Right atrium auricular region (tissue), 2 donors: ENCODE measurements around the gene PREPL. TPM values are rescaled to one million over a fixed set of nuclear protein-coding genes. Genes with fewer than 3 reads are reported as not detected.

Experiments used
- DNase-seq: peaks from one replicate; pipeline ENCODE4 v3.0.0-alpha.2; 2019; ENCODE audit warnings: low spot score
- H3K27ac ChIP-seq, 2 donors: fragments of 200-600 bp; sonication (generic); 1 replicate in 1 of 2; 2 replicates in 1 of 2; pipeline ENCODE4 v1.5.1; 2016 to 2019
- H3K27me3 ChIP-seq, 2 donors: fragments of 200-600 bp; sonication (generic); one replicate each; pipeline versions ENCODE4 v1.5.1 to v1.6.0; 2017 to 2019
- H3K36me3 ChIP-seq: fragments of 200-600 bp; sonication (generic); one replicate; pipeline ENCODE4 v1.5.1; 2016
- H3K4me1 ChIP-seq, 2 donors: fragments of 200-600 bp; sonication (generic); one replicate each; pipeline versions ENCODE4 v1.5.1 to v1.6.0; 2017 to 2019
- H3K4me3 ChIP-seq, 2 donors: fragments of 200-600 bp; sonication (generic); 1 replicate in 1 of 2; 2 replicates in 1 of 2; pipeline ENCODE4 v1.5.1; 2017 to 2019; ENCODE audit warnings: mild to moderate bottlenecking in 1 of 2, moderate library complexity in 1 of 2
- H3K9me3 ChIP-seq, 2 donors: fragments of 200-600 bp; sonication (generic); one replicate each; pipeline ENCODE4 v1.5.1; 2019
- CTCF ChIP-seq, 2 donors: fragments of 200-600 bp; sonication (generic); IDR thresholded peaks; one replicate each; pipeline ENCODE4 v1.5.1; 2019; ENCODE audit warnings: antibody characterized with exemption in 2 of 2
- total RNA-seq, 2 donors: library from RNA; depleted of rRNA; stranded (reverse); fragments of >200 nt; gene quantifications; one replicate each; pipeline ENCODE4 v1.1.0, GENCODE V29; 2016

PREPL gene
- total RNA-seq, 2 donors from 2014 or later = 71.5 to 98.5 TPM

- no peak for DNase-seq
- Histone ChIP-seq H3K27ac (no peak overlapping the region), H3K9me3 (no peaks in the 10 kb centered on the region), H3K4me3 (no peak overlapping the region), H3K4me1 (peaks cover 0 to 5% of the 10 kb centered on the region in 2 donors), H3K36me3 (no peaks in the 10 kb centered on the region), H3K27me3 (no peaks in the 10 kb centered on the region)
- no peak for TF ChIP-seq CTCF (IDR thresholded peaks at IDR 0.05)
These were observed 65.5 kb downstream of the PREPL start for GRCh38 chr2:44295633-44296359.

GRCh38 chr2:44295113-44295512 is 66.2 kb downstream of the PREPL start:
- Histone ChIP-seq H3K4me1 (peaks cover 0 to 5% of the 10 kb centered on the region in 2 donors), H3K27ac (no peak overlapping the region), H3K9me3 (no peaks in the 10 kb centered on the region), H3K4me3 (no peak overlapping the region), H3K27me3 (no peaks in the 10 kb centered on the region), H3K36me3 (no peaks in the 10 kb centered on the region)
- DNase-seq = no peak
- TF ChIP-seq CTCF (IDR thresholded peaks at IDR 0.05) = no peak

- Histone ChIP-seq H3K27me3 (no peaks in the 10 kb centered on the region), H3K4me3 (no peak overlapping the region), H3K9me3 (no peaks in the 10 kb centered on the region), H3K36me3 (no peaks in the 10 kb centered on the region), H3K27ac (no peak overlapping the region), H3K4me1 (peaks cover 0 to 5% of the 10 kb centered on the region in 2 donors)
- no peak for DNase-seq
- peak in 1 of 2 donors; percentile 60 for TF ChIP-seq CTCF (IDR thresholded peaks at IDR 0.05)
These were observed 69.7 kb downstream of the PREPL start for GRCh38 chr2:44291281-44292248.

GRCh38 chr2:44290261-44290660 is 71.0 kb downstream of the PREPL start:
- no peaks in the 10 kb centered on the region for H3K9me3 ChIP-seq
- no peaks in the 10 kb centered on the region for H3K27me3 ChIP-seq
- H3K4me3 ChIP-seq = no peak overlapping the region
- DNase-seq = no peak
- peaks cover 0 to 5% of the 10 kb centered on the region in 2 donors for H3K4me1 ChIP-seq
- no peak for TF ChIP-seq CTCF (IDR thresholded peaks at IDR 0.05)
- H3K36me3 ChIP-seq = no peaks in the 10 kb centered on the region
- no peak overlapping the region for H3K27ac ChIP-seq

- Histone ChIP-seq H3K27me3 (no peaks in the 10 kb centered on the region), H3K9me3 (no peaks in the 10 kb centered on the region), H3K27ac (no peak overlapping the region), H3K4me1 (peaks cover 0 to 5% of the 10 kb centered on the region in 2 donors), H3K4me3 (no peak overlapping the region), H3K36me3 (no peaks in the 10 kb centered on the region)
- TF ChIP-seq CTCF (IDR thresholded peaks at IDR 0.05) = no peak
- no peak for DNase-seq
These were observed 74.2 kb downstream of the PREPL start for GRCh38 chr2:44286884-44287638.
